HG03135 (cell line): Measurements from ENCODE around the gene CDCP1.
"Not testable (repeated sequence)": the region's sequence is repeated elsewhere in the genome, so short reads cannot be mapped to it uniquely, and the experiment has no call there.

ENCODE experiments used
- ATAC-seq: cut with Tn5 transposase; IDR thresholded peaks from one replicate; pipeline ENCODE4 v1.9.1; 2021; ENCODE audit warnings: mild to moderate bottlenecking, moderate library complexity; ENCODE audit not compliant: unreplicated experiment

CDCP1 gene

GRCh38 chr3:45088543-45089358 is 57.4 kb downstream of the CDCP1 start:
- no peak for ATAC-seq

DNA sequence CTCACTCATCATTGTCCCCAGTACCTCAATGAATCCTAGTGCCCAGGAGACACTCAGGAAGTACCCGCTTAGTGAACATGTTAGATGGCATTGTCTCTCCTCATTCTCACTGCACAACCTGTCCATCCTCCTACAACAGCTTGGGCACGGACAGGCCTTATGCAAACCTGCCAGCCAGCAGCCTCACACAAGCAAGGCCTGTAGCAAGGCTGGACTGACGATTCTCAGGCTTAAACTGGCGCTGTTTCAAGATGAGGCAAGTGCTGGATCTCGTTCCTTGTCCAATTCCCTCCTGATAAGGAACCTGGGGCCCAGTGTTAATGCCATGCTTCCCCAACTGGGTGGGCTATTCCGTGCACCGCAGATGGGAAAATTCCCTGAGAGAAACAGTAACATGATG is 59.0 kb downstream of the CDCP1 start:
- no peak for ATAC-seq

DNA sequence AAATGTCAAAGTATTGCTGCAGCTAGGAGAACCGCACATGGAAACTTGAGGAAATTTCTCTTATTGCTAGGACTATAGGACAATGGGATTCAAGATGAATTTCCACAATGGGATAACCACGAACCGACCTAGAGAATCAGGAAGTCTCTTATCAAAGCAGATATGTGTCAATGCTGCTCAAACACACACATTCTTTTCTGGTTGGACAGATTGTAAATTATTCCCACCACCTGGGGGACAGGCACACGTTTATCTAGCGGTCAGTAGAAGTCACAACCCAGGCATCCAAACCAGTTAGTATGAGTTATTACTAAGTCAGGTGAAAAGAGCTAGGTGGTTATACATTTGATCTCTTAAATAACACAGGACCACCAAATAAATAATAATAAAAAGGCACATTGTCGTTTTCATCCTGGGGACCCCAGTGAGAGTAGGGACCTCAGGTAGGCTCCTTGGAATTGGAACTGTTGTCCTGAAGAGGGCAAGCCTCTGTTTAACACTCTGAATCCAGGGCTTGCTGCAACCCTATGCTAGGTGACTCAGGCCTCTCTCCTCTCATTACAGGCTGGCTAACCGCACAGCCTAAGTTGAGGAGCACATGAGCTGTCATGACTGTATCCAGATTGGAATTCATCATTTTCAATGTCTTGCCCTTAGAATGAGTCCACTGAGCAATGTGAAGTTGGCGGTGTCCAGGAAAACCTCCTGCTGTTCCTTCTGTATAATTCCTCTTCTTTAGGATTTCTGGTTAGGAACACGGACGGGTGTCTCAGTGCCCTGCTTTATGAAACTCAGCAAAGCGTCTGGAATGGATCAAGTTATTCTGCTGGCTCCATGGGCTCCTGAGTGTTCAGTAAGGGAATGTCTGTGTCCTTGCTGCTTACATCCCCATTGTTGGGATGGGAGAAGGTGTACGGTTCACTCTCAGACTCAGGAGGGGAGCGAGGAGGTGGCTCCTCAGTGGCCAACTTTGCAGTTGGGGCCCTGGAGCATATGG is 61.1 kb downstream of the CDCP1 start:
- no peak for ATAC-seq

GRCh38 chr3:45084361-45084760 is 61.8 kb downstream of the CDCP1 start:
- ATAC-seq, result no peak

DNA sequence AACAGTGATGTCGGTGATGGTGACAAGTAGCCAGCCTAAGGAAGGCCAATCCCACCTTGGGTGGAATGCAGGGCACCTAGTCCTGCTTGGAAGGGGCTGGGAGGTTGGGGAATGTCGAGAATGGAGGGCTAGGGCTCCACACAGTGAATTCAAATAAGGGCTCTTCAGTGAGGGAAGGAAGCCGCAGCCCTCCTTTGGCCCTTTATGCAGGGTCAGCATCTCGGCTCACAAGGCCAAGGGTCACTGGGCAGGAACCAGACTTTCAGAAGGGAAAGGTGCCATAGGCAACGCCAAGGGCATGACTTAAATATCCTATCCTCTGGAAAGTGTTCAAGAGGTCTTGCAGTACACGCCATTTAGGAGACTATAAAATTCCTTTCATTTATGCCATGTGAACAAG is 63.2 kb downstream of the CDCP1 start:
- no peak for ATAC-seq

DNA sequence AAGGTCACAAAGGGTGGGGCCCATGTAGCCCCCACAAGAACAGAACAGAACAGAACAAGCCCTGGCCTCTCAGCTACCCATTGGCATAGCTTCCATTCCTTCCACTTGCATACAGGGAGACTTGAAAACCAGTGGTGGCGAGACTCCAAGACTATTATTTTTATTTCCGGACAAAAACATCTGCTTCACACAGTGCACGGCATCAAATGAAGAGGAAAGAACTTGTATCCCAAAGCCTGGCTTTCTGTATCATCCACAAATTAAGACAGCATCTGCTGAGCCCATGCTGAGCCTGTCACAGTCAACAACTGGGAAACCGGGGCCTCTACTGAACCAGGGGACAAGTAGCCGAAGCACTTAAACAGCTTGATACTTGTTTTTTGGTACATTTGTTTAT is 64.0 kb downstream of the CDCP1 start:
- ATAC-seq, result no peak

DNA sequence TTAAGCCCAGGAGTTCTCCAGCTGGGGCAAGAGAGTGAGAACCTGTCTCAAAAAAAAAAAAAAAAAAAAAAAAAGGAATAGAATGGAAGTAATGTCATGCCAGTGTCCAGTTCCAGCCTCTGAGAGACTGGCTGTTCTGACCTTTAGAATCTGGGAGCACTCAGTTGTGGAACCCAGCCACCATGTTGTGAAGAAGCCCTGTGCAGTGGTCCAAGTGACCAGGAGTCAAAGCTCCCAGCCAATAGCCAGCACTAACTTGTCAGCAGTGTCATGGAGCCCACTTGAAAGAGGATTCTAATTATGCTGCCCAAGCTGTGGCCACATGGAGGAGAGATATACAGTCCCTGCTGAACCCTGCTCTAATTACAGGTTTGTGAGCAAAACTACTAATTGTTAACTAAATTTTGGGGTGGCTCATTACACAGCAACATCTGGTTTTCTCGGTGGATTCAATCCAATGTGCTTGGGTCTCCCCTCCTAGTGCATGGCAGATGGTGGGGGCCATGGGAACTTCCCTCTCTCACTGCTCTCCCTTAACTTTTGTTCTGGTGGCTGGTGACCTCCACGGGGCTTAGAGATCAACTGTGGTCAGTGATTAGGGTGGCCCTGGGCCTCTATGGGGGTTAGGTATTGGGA is 64.6 kb downstream of the CDCP1 start:
- ATAC-seq, result no peak

- no peak for ATAC-seq
Measured at GRCh38 chr3:45080824-45081223, 65.4 kb downstream of the CDCP1 start.

- ATAC-seq, result no peak
Measured at GRCh38 chr3:45079715-45080114, 66.5 kb downstream of the CDCP1 start.

DNA sequence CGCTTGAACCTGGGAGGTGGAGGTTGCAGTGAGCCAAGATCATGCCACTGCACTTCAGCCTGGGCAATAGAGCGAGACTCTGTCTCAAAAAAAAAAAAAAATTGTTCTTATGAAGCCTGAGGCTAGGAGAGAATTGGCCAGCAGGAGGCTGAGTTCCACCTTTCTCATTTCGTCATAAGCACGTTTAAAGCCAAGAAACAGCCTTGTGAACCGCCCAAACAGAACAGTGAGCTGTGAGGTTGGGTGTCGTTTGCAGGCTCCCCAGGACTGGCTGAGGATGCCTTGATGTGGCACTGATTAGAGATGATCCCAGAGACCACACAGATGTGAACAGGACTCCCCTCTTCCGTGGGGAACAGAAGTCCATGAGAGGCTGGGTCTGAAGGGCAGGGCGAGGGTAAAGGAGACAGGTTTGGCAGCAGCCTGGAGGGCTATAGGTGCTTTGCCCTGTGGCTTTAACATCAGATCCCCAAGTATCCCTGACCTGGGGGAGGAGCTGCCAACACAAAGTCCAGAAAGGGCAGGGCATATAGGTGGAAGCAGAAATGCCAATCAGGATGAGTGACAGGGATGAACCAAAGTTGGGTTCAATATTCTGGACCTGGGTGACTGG is 67.2 kb downstream of the CDCP1 start:
- no peak for ATAC-seq

- ATAC-seq, result not testable (repeated sequence)
Measured at GRCh38 chr3:45078256-45078655, 67.9 kb downstream of the CDCP1 start.

GRCh38 chr3:45075821-45076625 is 70.2 kb downstream of the CDCP1 start:
- ATAC-seq, result no peak

DNA sequence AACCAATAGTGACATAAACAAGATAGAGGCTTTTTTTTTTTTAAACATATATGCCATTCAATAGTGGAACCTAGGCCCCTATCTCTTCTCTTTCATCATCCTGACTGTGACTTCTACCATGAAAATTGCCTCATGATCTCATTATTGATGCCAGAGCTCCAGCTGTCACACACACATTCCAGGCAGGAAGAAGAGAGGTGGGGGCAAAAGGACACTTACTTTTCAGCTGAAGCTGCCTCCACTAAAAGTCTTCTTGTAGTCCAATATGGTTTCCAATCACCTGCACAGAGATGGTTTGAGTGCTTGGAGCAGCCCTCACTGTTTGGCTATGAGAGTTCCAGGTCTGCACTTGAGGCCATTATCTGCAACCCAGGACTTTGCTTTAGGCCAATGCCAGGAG is 75.1 kb downstream of the CDCP1 start:
- no peak for ATAC-seq

- ATAC-seq, result no peak
Measured at GRCh38 chr3:45067941-45068340, 78.2 kb downstream of the CDCP1 start.

DNA sequence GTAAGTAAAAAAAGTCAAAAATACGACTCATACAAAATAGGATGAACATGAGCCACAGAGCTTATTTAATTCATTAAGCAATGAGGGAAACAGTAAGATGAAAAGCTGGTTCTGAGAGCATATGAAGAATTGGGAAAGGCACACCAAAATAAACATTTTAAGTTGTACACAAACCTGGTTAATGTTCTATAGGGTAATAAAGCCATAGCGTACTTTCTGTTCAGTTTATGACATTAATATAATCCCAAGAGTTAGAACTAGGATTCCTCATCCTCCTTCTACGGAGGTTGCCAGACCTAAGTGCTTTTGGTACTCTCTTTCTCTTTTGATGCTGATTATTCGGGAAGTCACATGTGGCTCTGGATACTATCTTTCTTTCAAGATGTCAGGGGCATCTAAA is 78.7 kb downstream of the CDCP1 start:
- ATAC-seq, result no peak

GRCh38 chr3:45066109-45066801 is 79.9 kb downstream of the CDCP1 start:
- no peak for ATAC-seq

DNA sequence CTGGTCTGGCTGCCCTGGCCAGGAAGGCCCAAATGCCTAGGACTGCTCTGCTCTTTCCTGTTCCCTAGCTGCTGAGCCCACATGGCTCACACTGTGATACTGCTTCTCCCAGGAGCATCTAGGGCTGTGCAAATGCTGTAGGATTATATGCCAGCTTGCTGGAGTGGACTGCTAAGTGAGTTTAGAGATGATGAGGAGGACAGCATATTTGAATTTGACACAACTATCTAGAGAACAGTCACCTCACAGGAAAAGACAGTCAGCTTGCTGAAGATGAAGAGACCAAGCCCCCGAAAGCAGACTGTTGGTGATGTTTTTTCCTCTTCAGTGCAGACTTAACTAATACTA is 80.8 kb downstream of the CDCP1 start:
- no peak for ATAC-seq

GRCh38 chr3:45064512-45065372 is 81.4 kb downstream of the CDCP1 start:
- no peak for ATAC-seq

- ATAC-seq, result no peak
Measured at GRCh38 chr3:45062697-45063070, 83.5 kb downstream of the CDCP1 start.
